Measurements from ENCODE around the gene SULT6B1. TPM values are rescaled to one million over a fixed set of nuclear protein-coding genes. Genes with fewer than 3 reads are reported as not detected.
A peak's percentile ranks its signal among the peaks of the same experiment; 100 is the strongest.
"Not testable (repeated sequence)": the region's sequence is repeated elsewhere in the genome, so short reads cannot be mapped to it uniquely, and the experiment has no call there.

Gene SULT6B1
- total RNA-seq (2014; rRNA removed; shearing (Covaris generic)): not detected in 2 replicates

- no peak for DNase-seq
- Histone ChIP-seq H3K4me3 (ENCODE audit: insufficient read depth, low read depth, low read length) (no peak within 1 kb of the TSS), H3K27me3 (ENCODE audit: control insufficient read depth, insufficient read depth, low read length) (no peaks in the 10 kb centered on the region), H3K36me3 (replicated peaks; ENCODE audit: control insufficient read depth, insufficient read depth, low read length) (no peaks in the 10 kb centered on the region)
Observed at GRCh38 chr2:37188570-37188969, at the start of gene SULT6B1. Gene SULT6B1, minus strand, starts transcription at chr2:37188670. Its CDS starts 30 bp downstream, at chr2:37188640.

- H3K36me3 ChIP-seq (replicated peaks; ENCODE audit: control insufficient read depth, insufficient read depth, low read length): peaks cover 12% of the 10 kb centered on the region
- H3K27me3 ChIP-seq (ENCODE audit: control insufficient read depth, insufficient read depth, low read length): no peaks in the 10 kb centered on the region
- peak overlapping the region; percentile 88 for H3K4me3 ChIP-seq (ENCODE audit: insufficient read depth, low read depth, low read length)
- DNase-seq: peak; percentile 33
Observed at GRCh38 chr2:37232131-37232933, 43.9 kb upstream of the SULT6B1 start.

- peak; percentile 88 for DNase-seq
- Histone ChIP-seq H3K36me3 (replicated peaks; ENCODE audit: control insufficient read depth, insufficient read depth, low read length) (peaks cover 15% of the 10 kb centered on the region), H3K27me3 (ENCODE audit: control insufficient read depth, insufficient read depth, low read length) (no peaks in the 10 kb centered on the region), H3K4me3 (ENCODE audit: insufficient read depth, low read depth, low read length) (peak within 1 kb of the TSS; percentile 88)
Observed at GRCh38 chr2:37231241-37232130, 43.0 kb upstream of the SULT6B1 start, which contains the start of the genes CEBPZ and NDUFAF7. Gene CEBPZ, minus strand, starts transcription at chr2:37231596. Its CDS starts 29 bp downstream, at chr2:37231567. Gene NDUFAF7, plus strand, starts transcription at chr2:37231658. Its CDS starts 48 bp downstream, at chr2:37231706.

GRCh38 chr2:37230581-37230980, 42.1 kb upstream of the SULT6B1 start:
- no peaks in the 10 kb centered on the region for H3K27me3 ChIP-seq (ENCODE audit: control insufficient read depth, insufficient read depth, low read length)
- H3K36me3 ChIP-seq (replicated peaks; ENCODE audit: control insufficient read depth, insufficient read depth, low read length): peaks cover 15% of the 10 kb centered on the region
- DNase-seq: peak; percentile 16

GRCh38 chr2:37228788-37229187, 40.3 kb upstream of the SULT6B1 start:
- Histone ChIP-seq H3K36me3 (replicated peaks; ENCODE audit: control insufficient read depth, insufficient read depth, low read length) (peaks cover 13% of the 10 kb centered on the region), H3K4me3 (ENCODE audit: insufficient read depth, low read depth, low read length) (no peak overlapping the region)
- no peak for DNase-seq

More at GRCh38 chr2:37230581-37230980, 42.1 kb upstream of the SULT6B1 start:
- peak overlapping the region; percentile 88 for H3K4me3 ChIP-seq (ENCODE audit: insufficient read depth, low read depth, low read length)

GRCh38 chr2:37226863-37227262, 38.4 kb upstream of the SULT6B1 start:
- no peaks in the 10 kb centered on the region for H3K27me3 ChIP-seq (ENCODE audit: control insufficient read depth, insufficient read depth, low read length)
- DNase-seq: peak; percentile 35
- H3K36me3 ChIP-seq (replicated peaks; ENCODE audit: control insufficient read depth, insufficient read depth, low read length): peaks cover 25% of the 10 kb centered on the region
- peak overlapping the region; percentile 9; the same call in 1 of the 2 replicates for H3K4me3 ChIP-seq (ENCODE audit: insufficient read depth, low read depth, low read length)

More at GRCh38 chr2:37228788-37229187, 40.3 kb upstream of the SULT6B1 start:
- H3K27me3 ChIP-seq (ENCODE audit: control insufficient read depth, insufficient read depth, low read length): no peaks in the 10 kb centered on the region

GRCh38 chr2:37225129-37225528, 36.7 kb upstream of the SULT6B1 start:
- not testable (repeated sequence) for H3K4me3 ChIP-seq (ENCODE audit: insufficient read depth, low read depth, low read length); H3K27me3 ChIP-seq (ENCODE audit: control insufficient read depth, insufficient read depth, low read length); DNase-seq
- peaks cover 35% of the 10 kb centered on the region for H3K36me3 ChIP-seq (replicated peaks; ENCODE audit: control insufficient read depth, insufficient read depth, low read length)

- DNase-seq: no peak
- Histone ChIP-seq H3K4me3 (ENCODE audit: insufficient read depth, low read depth, low read length) (no peak overlapping the region), H3K27me3 (ENCODE audit: control insufficient read depth, insufficient read depth, low read length) (no peaks in the 10 kb centered on the region), H3K36me3 (replicated peaks; ENCODE audit: control insufficient read depth, insufficient read depth, low read length) (peaks cover 37% of the 10 kb centered on the region)
Observed at GRCh38 chr2:37224063-37224462, 35.6 kb upstream of the SULT6B1 start.

- no peak for DNase-seq
- no peaks in the 10 kb centered on the region for H3K27me3 ChIP-seq (ENCODE audit: control insufficient read depth, insufficient read depth, low read length)
- no peak overlapping the region for H3K4me3 ChIP-seq (ENCODE audit: insufficient read depth, low read depth, low read length)
- H3K36me3 ChIP-seq (replicated peaks; ENCODE audit: control insufficient read depth, insufficient read depth, low read length): peaks cover 34% of the 10 kb centered on the region
Observed at GRCh38 chr2:37223131-37223530, 34.7 kb upstream of the SULT6B1 start.

- H3K4me3 ChIP-seq (ENCODE audit: insufficient read depth, low read depth, low read length): no peak overlapping the region
- no peaks in the 10 kb centered on the region for H3K27me3 ChIP-seq (ENCODE audit: control insufficient read depth, insufficient read depth, low read length)
- DNase-seq: no peak
- peaks cover 31% of the 10 kb centered on the region for H3K36me3 ChIP-seq (replicated peaks; ENCODE audit: control insufficient read depth, insufficient read depth, low read length)
Observed at GRCh38 chr2:37219046-37219445, 30.6 kb upstream of the SULT6B1 start.

GRCh38 chr2:37215250-37215649, 26.8 kb upstream of the SULT6B1 start:
- peaks cover 28% of the 10 kb centered on the region for H3K36me3 ChIP-seq (replicated peaks; ENCODE audit: control insufficient read depth, insufficient read depth, low read length)
- DNase-seq: no peak
- no peak overlapping the region for H3K4me3 ChIP-seq (ENCODE audit: insufficient read depth, low read depth, low read length)
- H3K27me3 ChIP-seq (ENCODE audit: control insufficient read depth, insufficient read depth, low read length): no peaks in the 10 kb centered on the region

- Histone ChIP-seq H3K27me3 (ENCODE audit: control insufficient read depth, insufficient read depth, low read length) (no peaks in the 10 kb centered on the region), H3K36me3 (replicated peaks; ENCODE audit: control insufficient read depth, insufficient read depth, low read length) (peaks cover 33% of the 10 kb centered on the region), H3K4me3 (ENCODE audit: insufficient read depth, low read depth, low read length) (no peak overlapping the region)
- DNase-seq: no peak
Observed at GRCh38 chr2:37211939-37212338, 23.5 kb upstream of the SULT6B1 start.

- no peak overlapping the region for H3K4me3 ChIP-seq (ENCODE audit: insufficient read depth, low read depth, low read length)
- DNase-seq: no peak
- H3K27me3 ChIP-seq (ENCODE audit: control insufficient read depth, insufficient read depth, low read length): no peaks in the 10 kb centered on the region
- peaks cover 33% of the 10 kb centered on the region for H3K36me3 ChIP-seq (replicated peaks; ENCODE audit: control insufficient read depth, insufficient read depth, low read length)
Observed at GRCh38 chr2:37211212-37211611, 22.7 kb upstream of the SULT6B1 start.

GRCh38 chr2:37206760-37207159, 18.3 kb upstream of the SULT6B1 start:
- not testable (repeated sequence) for H3K27me3 ChIP-seq (ENCODE audit: control insufficient read depth, insufficient read depth, low read length); H3K4me3 ChIP-seq (ENCODE audit: insufficient read depth, low read depth, low read length); DNase-seq
- H3K36me3 ChIP-seq (replicated peaks; ENCODE audit: control insufficient read depth, insufficient read depth, low read length): peaks cover 35% of the 10 kb centered on the region

Measured in H7 (cell line).